Neural progenitor cell (in vitro differentiated cells): Measurements from ENCODE around the gene DRAP1.

Source experiments
- CTCF ChIP-seq: fragments of 200-600 bp; sonication (generic); IDR thresholded peaks from 2 replicates; pipeline ENCODE4 v1.5.1; 2017; ENCODE audit warnings: antibody characterized with exemption, mild to moderate bottlenecking
- EZH2 ChIP-seq: fragments of 200-600 bp; sonication (generic); IDR thresholded peaks from 2 replicates; pipeline ENCODE4 v1.6.1; 2017; ENCODE audit warnings: antibody characterized with exemption, mild to moderate bottlenecking, moderate library complexity
- EZH2phosphoT487 ChIP-seq: fragments of 200-600 bp; sonication (generic); IDR thresholded peaks from 2 replicates; pipeline ENCODE4 v1.6.1; 2017; ENCODE audit warnings: antibody characterized with exemption

- TF ChIP-seq CTCF (no peak), EZH2 (no peak), EZH2phosphoT487 (no peak)
These were observed 45.7 kb downstream of the DRAP1 start for GRCh38 chr11:65964906-65965305.
